Adrenal gland (tissue), 12 donors: Measurements from ENCODE around the gene FAN1. TPM values are rescaled to one million over a fixed set of nuclear protein-coding genes. Genes with fewer than 3 reads are reported as not detected.

Experiments
- DNase-seq, 7 donors: peaks; one replicate each; pipeline ENCODE4 v3.0.0-alpha.2; 2019 to 2020
- H3K27ac ChIP-seq, 5 donors: fragments of 200-600 bp; sonication (generic) in 4 of 5; 1 replicate in 3 of 5; 2 replicates in 2 of 5; pipeline versions ENCODE4 v1.5.1 to v1.8.0; 2016 to 2020; ENCODE audit warnings: mild to moderate bottlenecking in 1 of 5
- H3K27me3 ChIP-seq: fragments of 200-600 bp; 2 replicates; pipeline ENCODE4 v1.8.0; 2021
- H3K36me3 ChIP-seq, 2 donors: fragments of 200-600 bp; replicated peaks in 1 of 2; 1 replicate in 1 of 2; 2 replicates in 1 of 2; pipeline versions ENCODE4 v1.5.1 to v1.8.0; 2018 to 2022
- H3K4me1 ChIP-seq, 2 donors: fragments of 200-600 bp; replicated peaks in 1 of 2; 1 replicate in 1 of 2; 2 replicates in 1 of 2; pipeline versions ENCODE4 v1.5.1 to v1.8.0; 2018 to 2021
- H3K4me3 ChIP-seq, 4 donors: fragments of 200-600 bp; sonication (generic) in 3 of 4; one replicate each; pipeline ENCODE4 v1.5.1; 2016 to 2018
- H3K9me3 ChIP-seq, 3 donors: fragments of 200-600 bp; sonication (generic) in 1 of 3; replicated peaks in 1 of 3; 1 replicate in 2 of 3; 2 replicates in 1 of 3; pipeline versions ENCODE4 v1.5.1 to v1.8.0; 2016 to 2021
- POLR2A ChIP-seq, 2 donors: fragments of 450-650 bp; IDR thresholded peaks; one replicate each; pipeline ENCODE4 v1.6.1; 2017; ENCODE audit warnings: antibody characterized with exemption in 2 of 2, mild to moderate bottlenecking in 2 of 2, moderate library complexity in 1 of 2
- WGBS, 4 donors: extraction: QIAGEN DNeasy Blood & Tissue Kit in 2 of 4; methylation state at CpG; one replicate each; pipeline versions ENCODE4 v1.1.5 to v1.1.7; 2013 to 2017; 5-methylcytosine and 5-hydroxymethylcytosine counted together
- intact Hi-C, 2 donors: fragments of 100-400 bp; cut with DNase I; formaldehyde crosslinking; loops; one replicate each; pipeline versions ENCODE4 v1.14.1 to v1.15.0; 2022 to 2023
- polyA plus RNA-seq, 3 donors: library from polyadenylated mRNA; stranded (reverse); fragments of 200-250 nt in 2 of 3; fragments of 350-450 nt in 1 of 3; fragmentation: Illumina TruSeq in 1 of 3; extraction: RNeasy Lipid Tissue Mini Kit (QIAGEN cat#74804) in 1 of 3; gene quantifications; one replicate each; pipeline ENCODE4 v1.2.3, GENCODE V29; 2013 to 2014
- total RNA-seq, 9 donors: library from RNA; depleted of rRNA in 4 of 9; stranded (reverse); fragments of >200 nt in 4 of 9; fragments of 120-200 nt in 1 of 9; fragmentation: NEBNext Ultra II Directional in 1 of 9; extraction: Animal tissue kit (Norgen Biotek cat#: 25700) in 1 of 9; gene quantifications; one replicate each; pipeline versions ENCODE4 v1.1.0 to v1.2.4, GENCODE V29; 2013 to 2023
- TF ChIP-seq, protein P1 (sequence below), 6 experiments: fragments of 450-650 bp in 4 of 6; fragments of 200-600 bp in 2 of 6; sonication (generic) in 1 of 6; IDR thresholded peaks; 1 replicate in 5 of 6; 2 replicates in 1 of 6; pipeline versions ENCODE4 v1.5.1 to v1.8.0; 2016 to 2021; ENCODE audit warnings: antibody characterized with exemption in 6 of 6, mild to moderate bottlenecking in 2 of 6, moderate library complexity in 1 of 6
- donor health status: healthy with polysubstance abuse.
- donor health status: Bipolar disorder and iron deficiency.
- donor health status: DM: yes; HTN: yes; CAD: no.
- donor health status: DM: no; HTN: no; CAD: no.
- donor health status: DM: no; HTN: no; CAD: no.
- donor health status: DM: yes; HTN: yes; CAD: no.

Gene FAN1
- total and polyA plus RNA-seq, 12 donors, result 5.7 to 30.0 (median 18.2) TPM

DNA sequence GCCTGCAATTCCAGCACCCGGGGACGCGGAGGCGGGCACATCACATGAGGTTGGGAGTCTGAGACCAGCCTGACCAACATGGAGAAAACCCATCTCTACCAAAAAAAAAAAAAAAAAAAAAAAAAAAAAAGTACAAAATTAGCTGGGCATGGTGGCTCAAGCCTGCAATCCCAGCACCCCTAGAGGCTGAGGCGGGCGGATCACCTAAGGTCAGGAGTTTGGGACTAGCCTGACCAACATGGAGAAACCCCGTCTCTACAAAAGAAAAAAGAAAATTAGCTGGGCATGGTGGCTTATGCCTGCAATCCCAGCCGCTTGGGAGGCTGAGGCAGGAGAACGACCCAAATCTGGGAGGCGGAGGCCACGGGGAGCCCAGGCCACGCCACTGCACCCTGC is 7.5 kb upstream of the FAN1 start:
- Histone ChIP-seq H3K4me3 (no peak overlapping the region), H3K27ac (no peak overlapping the region), H3K27me3 (no peaks in the 10 kb centered on the region), H3K9me3 (no peaks in the 10 kb centered on the region), H3K4me1 (no peaks in the 10 kb centered on the region), H3K36me3 (no peaks in the 10 kb centered on the region)
- TF ChIP-seq, protein P1, sequence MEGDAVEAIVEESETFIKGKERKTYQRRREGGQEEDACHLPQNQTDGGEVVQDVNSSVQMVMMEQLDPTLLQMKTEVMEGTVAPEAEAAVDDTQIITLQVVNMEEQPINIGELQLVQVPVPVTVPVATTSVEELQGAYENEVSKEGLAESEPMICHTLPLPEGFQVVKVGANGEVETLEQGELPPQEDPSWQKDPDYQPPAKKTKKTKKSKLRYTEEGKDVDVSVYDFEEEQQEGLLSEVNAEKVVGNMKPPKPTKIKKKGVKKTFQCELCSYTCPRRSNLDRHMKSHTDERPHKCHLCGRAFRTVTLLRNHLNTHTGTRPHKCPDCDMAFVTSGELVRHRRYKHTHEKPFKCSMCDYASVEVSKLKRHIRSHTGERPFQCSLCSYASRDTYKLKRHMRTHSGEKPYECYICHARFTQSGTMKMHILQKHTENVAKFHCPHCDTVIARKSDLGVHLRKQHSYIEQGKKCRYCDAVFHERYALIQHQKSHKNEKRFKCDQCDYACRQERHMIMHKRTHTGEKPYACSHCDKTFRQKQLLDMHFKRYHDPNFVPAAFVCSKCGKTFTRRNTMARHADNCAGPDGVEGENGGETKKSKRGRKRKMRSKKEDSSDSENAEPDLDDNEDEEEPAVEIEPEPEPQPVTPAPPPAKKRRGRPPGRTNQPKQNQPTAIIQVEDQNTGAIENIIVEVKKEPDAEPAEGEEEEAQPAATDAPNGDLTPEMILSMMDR (IDR thresholded peaks at IDR 0.05), result no peak
- TF ChIP-seq POLR2A (IDR thresholded peaks at IDR 0.05), result no peak
- intact Hi-C loops, result no loop called here
- DNase-seq, result no peak
- 87 to 95% (median 88%) methylated on average over 9 to 12 of the region's 12 CpGs for WGBS, 4 donors

DNA sequence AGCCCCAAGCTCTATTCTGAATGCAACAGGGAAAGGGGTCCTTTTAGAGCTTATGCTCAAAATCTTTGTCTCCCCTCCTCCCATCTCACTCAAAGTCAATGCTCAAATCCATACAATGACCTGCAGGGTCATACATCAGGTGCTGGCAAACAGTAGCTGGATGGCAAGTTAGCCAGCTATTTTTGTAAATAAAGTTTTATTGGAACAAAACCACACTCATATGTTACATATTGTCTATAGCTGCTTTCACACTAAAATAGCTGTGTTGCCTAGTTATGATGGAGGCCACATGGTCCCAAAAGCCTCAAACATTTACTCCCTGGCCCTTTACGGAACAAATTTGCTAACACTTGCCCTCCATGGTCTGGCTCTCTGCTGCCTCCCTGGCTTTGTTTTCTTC is 1.8 kb upstream of the FAN1 start:
- no peaks in the 10 kb centered on the region for H3K9me3 ChIP-seq
- WGBS, 4 donors, result 90 to 95% (median 93%) methylated on average over 1 of the region's 1 CpG
- H3K36me3 ChIP-seq, result no peaks in the 10 kb centered on the region
- peaks cover 0 to 10% of the 10 kb centered on the region in 2 donors for H3K4me1 ChIP-seq
- H3K4me3 ChIP-seq, result no peak overlapping the region
- TF ChIP-seq POLR2A (IDR thresholded peaks at IDR 0.05), result no peak
- TF ChIP-seq, protein P1 (IDR thresholded peaks at IDR 0.05), result no peak
- no peak for DNase-seq
- H3K27me3 ChIP-seq, result no peaks in the 10 kb centered on the region
- H3K27ac ChIP-seq, result no peak overlapping the region
- intact Hi-C loops, result loop anchor here in 1 of 2 donors (10.0 kb wide), 1 partner anchor 83 kb away; no protein-coding TSS in a partner anchor

DNA sequence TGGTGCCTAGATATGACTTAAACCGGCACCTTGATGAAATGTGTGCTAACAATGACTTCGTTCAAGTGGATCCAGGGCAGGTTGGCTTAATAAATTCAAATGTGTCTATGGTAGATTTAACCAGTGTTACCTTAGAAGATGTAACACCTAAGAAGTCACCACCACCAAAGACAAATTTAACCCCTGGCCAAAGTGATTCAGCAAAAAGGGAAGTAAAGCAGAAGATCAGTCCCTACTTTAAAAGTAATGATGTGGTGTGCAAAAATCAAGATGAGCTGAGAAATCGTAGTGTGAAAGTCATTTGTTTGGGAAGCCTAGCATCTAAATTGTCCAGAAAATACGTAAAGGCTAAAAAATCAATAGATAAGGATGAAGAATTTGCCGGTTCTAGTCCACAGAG is 1.1 kb downstream of the FAN1 start:
- no peak for DNase-seq
- Histone ChIP-seq H3K4me1 (peaks cover 0 to 10% of the 10 kb centered on the region in 2 donors), H3K36me3 (peaks cover 0 to 6% of the 10 kb centered on the region in 2 donors), H3K4me3 (peak overlapping the region in 1 of 4 donors; percentile 88), H3K27me3 (no peaks in the 10 kb centered on the region), H3K9me3 (no peaks in the 10 kb centered on the region), H3K27ac (no peak overlapping the region)
- WGBS, 4 donors, result 93 to 98% (median 97%) methylated on average over 5 of the region's 5 CpGs
- TF ChIP-seq, protein P1 (IDR thresholded peaks at IDR 0.05), result no peak
- TF ChIP-seq POLR2A (IDR thresholded peaks at IDR 0.05), result no peak
- intact Hi-C loops, result loop anchor here in 1 of 2 donors (10.0 kb wide), 1 partner anchor 80 kb away; no protein-coding TSS in a partner anchor

DNA sequence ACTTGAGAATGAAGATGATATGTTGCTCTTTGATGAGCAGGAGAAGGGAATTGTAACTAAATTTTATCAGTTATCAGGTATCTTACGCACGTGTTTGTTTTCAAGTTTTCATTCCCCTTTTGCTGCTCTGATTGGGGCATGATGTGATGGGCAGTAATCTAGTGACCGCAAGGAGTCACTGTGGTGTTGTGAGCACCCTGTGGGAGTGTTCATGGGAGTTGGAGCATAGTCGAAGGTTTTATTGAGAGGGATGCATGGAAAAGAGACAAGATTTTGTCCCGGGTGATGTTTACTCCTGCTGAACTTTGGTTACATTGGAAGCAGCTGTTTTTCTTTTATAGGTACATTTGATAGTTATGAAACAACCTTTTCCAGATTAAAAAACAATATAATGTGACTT is 2.1 kb downstream of the FAN1 start:
- H3K4me3 ChIP-seq, result no peak overlapping the region
- WGBS, 4 donors, result 89 to 95% (median 93%) methylated on average over 5 of the region's 5 CpGs
- H3K4me1 ChIP-seq, result peaks cover 0 to 10% of the 10 kb centered on the region in 2 donors
- no peaks in the 10 kb centered on the region for H3K27me3 ChIP-seq
- H3K36me3 ChIP-seq, result peaks cover 0 to 11% of the 10 kb centered on the region in 2 donors
- H3K27ac ChIP-seq, result no peak overlapping the region
- intact Hi-C loops, result loop anchor here in 1 of 2 donors (10.0 kb wide), 1 partner anchor 79 kb away; no protein-coding TSS in a partner anchor
- H3K9me3 ChIP-seq, result no peaks in the 10 kb centered on the region
- TF ChIP-seq, protein P1 (IDR thresholded peaks at IDR 0.05), result no peak
- TF ChIP-seq POLR2A (IDR thresholded peaks at IDR 0.05), result no peak
- no peak for DNase-seq
